C4-2B (cell line): ENCODE measurements around the gene RARRES2.

Experiments
- ZFX ChIP-seq: fragments of 450-650 bp; IDR thresholded peaks from 2 replicates; pipeline ENCODE4 v1.6.1; 2017
- TF ChIP-seq, protein P1 (sequence below): fragments of 450-650 bp; conservative IDR thresholded peaks from 2 replicates; pipeline ENCODE4 v1.5.1; 2017; ENCODE audit warnings: mild to moderate bottlenecking

DNA sequence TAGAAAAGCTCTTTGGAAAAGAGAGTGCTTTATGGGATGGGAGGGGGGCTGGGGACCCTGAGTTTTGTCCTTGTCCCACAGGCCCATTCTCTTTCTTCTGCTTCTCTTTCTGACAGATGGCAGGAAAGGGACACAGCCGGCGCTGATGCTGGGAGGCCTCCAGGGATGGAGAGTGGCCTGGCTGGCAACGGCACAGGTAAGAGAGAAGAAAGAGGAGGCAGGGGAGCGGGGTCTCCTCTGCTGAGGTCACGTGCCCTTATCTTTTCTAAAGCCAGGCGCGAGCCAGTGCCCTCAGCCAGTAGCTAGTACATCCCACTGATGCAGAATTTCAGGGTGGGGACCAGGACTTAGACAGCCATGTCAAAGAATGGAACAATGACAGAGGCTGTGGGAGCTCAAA, 46.9 kb upstream of the RARRES2 start:
- TF ChIP-seq, protein P1, sequence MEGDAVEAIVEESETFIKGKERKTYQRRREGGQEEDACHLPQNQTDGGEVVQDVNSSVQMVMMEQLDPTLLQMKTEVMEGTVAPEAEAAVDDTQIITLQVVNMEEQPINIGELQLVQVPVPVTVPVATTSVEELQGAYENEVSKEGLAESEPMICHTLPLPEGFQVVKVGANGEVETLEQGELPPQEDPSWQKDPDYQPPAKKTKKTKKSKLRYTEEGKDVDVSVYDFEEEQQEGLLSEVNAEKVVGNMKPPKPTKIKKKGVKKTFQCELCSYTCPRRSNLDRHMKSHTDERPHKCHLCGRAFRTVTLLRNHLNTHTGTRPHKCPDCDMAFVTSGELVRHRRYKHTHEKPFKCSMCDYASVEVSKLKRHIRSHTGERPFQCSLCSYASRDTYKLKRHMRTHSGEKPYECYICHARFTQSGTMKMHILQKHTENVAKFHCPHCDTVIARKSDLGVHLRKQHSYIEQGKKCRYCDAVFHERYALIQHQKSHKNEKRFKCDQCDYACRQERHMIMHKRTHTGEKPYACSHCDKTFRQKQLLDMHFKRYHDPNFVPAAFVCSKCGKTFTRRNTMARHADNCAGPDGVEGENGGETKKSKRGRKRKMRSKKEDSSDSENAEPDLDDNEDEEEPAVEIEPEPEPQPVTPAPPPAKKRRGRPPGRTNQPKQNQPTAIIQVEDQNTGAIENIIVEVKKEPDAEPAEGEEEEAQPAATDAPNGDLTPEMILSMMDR, result no peak
- no peak for TF ChIP-seq ZFX
